ENCODE measurements around the gene ADI1. TPM values are rescaled to one million over a fixed set of nuclear protein-coding genes. Genes with fewer than 3 reads are reported as not detected.
"Not testable (repeated sequence)": the region's sequence is repeated elsewhere in the genome, so short reads cannot be mapped to it uniquely, and the experiment has no call there.

Gene ADI1
- total RNA-seq, 2 experiments from 2014 or later, result 28.4 to 30.2 TPM

- peaks cover 4% of the 10 kb centered on the region for H3K9me3 Mint-ChIP-seq
- ATAC-seq (ENCODE audit: poor library complexity) (peak; percentile 65), DNase-seq (peak; percentile 94 to 99 (median 98))
- no peaks in the 10 kb centered on the region for H3K27me3 ChIP-seq (ENCODE audit: control insufficient read depth in 1 of 2, insufficient read depth in 2 of 2, low read length in 2 of 2)
- peak overlapping the region; percentile 87 for H3K4me3 ChIP-seq (ENCODE audit: low read length)
- peaks cover 49% of the 10 kb centered on the region for H3K36me3 Mint-ChIP-seq (ENCODE audit: low read depth)
- POLR2A ChIA-PET, result interaction anchor here (0.8 to 4.0 kb wide), 11 partner anchors 12 to 141 kb away, joined by 3 to 56 read pairs (median 5); partner anchors contain the start of genes EIPR1, RNASEH1, RPS7 and TRAPPC12
- peak overlapping the region; percentile 76 to 96 for H3K27ac ChIP-seq (ENCODE audit: low read depth in 1 of 2, low read length in 2 of 2)
- H3K4me1 Mint-ChIP-seq (ENCODE audit: low read depth), result peaks cover 46% of the 10 kb centered on the region
- no peaks in the 10 kb centered on the region for H3K27me3 Mint-ChIP-seq
- H3K27ac Mint-ChIP-seq, result peak overlapping the region; percentile 88
- peak overlapping the region; percentile 94 for H3K4me3 Mint-ChIP-seq
- H3K36me3 ChIP-seq (ENCODE audit: insufficient read depth, low read length), result peaks cover 2% of the 10 kb centered on the region
- TF ChIP-seq CTCF (IDR thresholded peaks at IDR 0.05), result no peak
- intact Hi-C loops (cut with DNase I, micrococcal nuclease), result loop anchor here (1.0 to 10.0 kb wide), 4 partner anchors 40 to 904 kb away; partner anchors contain the start of genes RNASEH1 (in 2 of the 2), RPS7 (in 1 of the 2) and TRAPPC12 (in 1 of the 2)
- CTCF ChIA-PET, result no interaction called here
- H3K9me3 ChIP-seq (ENCODE audit: control insufficient read depth in 1 of 2, insufficient read depth in 1 of 2, low read length in 2 of 2), result peaks cover 0 to 3% of the 10 kb centered on the region in 2 experiments
- peaks cover 24% of the 10 kb centered on the region for H3K4me1 ChIP-seq (ENCODE audit: insufficient read depth, low read length)
Measured at GRCh38 chr2:3518496-3519254, 656 bp downstream of the ADI1 start.

GRCh38 chr2:3517948-3518495, 1.3 kb downstream of the ADI1 start:
- H3K36me3 ChIP-seq (ENCODE audit: insufficient read depth, low read length), result peaks cover 8% of the 10 kb centered on the region
- peaks cover 0 to 3% of the 10 kb centered on the region in 2 experiments for H3K9me3 ChIP-seq (ENCODE audit: control insufficient read depth in 1 of 2, insufficient read depth in 1 of 2, low read length in 2 of 2)
- H3K27me3 Mint-ChIP-seq, result no peaks in the 10 kb centered on the region
- H3K27me3 ChIP-seq (ENCODE audit: control insufficient read depth in 1 of 2, insufficient read depth in 2 of 2, low read length in 2 of 2), result no peaks in the 10 kb centered on the region
- H3K9me3 Mint-ChIP-seq, result peaks cover 4% of the 10 kb centered on the region
- ChIA-PET CTCF (no interaction called here), POLR2A (interaction anchor here (0.8 to 4.0 kb wide), 10 partner anchors 18 to 140 kb away, joined by 3 to 56 read pairs (median 5); partner anchors contain the start of genes EIPR1, RNASEH1, RPS7 and TRAPPC12)
- H3K4me1 Mint-ChIP-seq (ENCODE audit: low read depth), result peaks cover 53% of the 10 kb centered on the region
- DNase-seq (no peak), ATAC-seq (ENCODE audit: poor library complexity) (no peak)
- peak overlapping the region; percentile 88 for H3K27ac Mint-ChIP-seq
- intact Hi-C loops (cut with DNase I, micrococcal nuclease), result loop anchor here (1.0 to 10.0 kb wide), 3 partner anchors 40 to 903 kb away; partner anchors contain the start of genes RNASEH1 (in 1 of the 2) and TRAPPC12 (in 1 of the 2)
- peaks cover 24% of the 10 kb centered on the region for H3K4me1 ChIP-seq (ENCODE audit: insufficient read depth, low read length)
- H3K4me3 ChIP-seq (ENCODE audit: low read length), result peak overlapping the region; percentile 87
- peak overlapping the region; percentile 94 for H3K4me3 Mint-ChIP-seq
- peak overlapping the region; percentile 76 to 96 for H3K27ac ChIP-seq (ENCODE audit: low read depth in 1 of 2, low read length in 2 of 2)
- H3K36me3 Mint-ChIP-seq (ENCODE audit: low read depth), result peaks cover 55% of the 10 kb centered on the region
- TF ChIP-seq CTCF (IDR thresholded peaks at IDR 0.05), result no peak

- H3K27ac ChIP-seq (ENCODE audit: low read depth in 1 of 2, low read length in 2 of 2), result no peak overlapping the region
- H3K36me3 ChIP-seq (ENCODE audit: insufficient read depth, low read length), result peaks cover 20% of the 10 kb centered on the region
- ChIA-PET CTCF (no interaction called here), POLR2A (interaction anchor here (4.0 kb wide), 1 partner anchor 41 kb away, joined by 56 read pairs; the partner anchor contains the start of gene RNASEH1)
- Mint-ChIP-seq H3K9me3 (peaks cover 6% of the 10 kb centered on the region), H3K4me1 (ENCODE audit: low read depth) (peaks cover 51% of the 10 kb centered on the region), H3K36me3 (ENCODE audit: low read depth) (peaks cover 67% of the 10 kb centered on the region), H3K27me3 (no peaks in the 10 kb centered on the region), H3K4me3 (peak overlapping the region; percentile 70), H3K27ac (peak overlapping the region; percentile 25)
- peaks cover 0 to 12% of the 10 kb centered on the region in 2 experiments for H3K9me3 ChIP-seq (ENCODE audit: control insufficient read depth in 1 of 2, insufficient read depth in 1 of 2, low read length in 2 of 2)
- peaks cover 24% of the 10 kb centered on the region for H3K4me1 ChIP-seq (ENCODE audit: insufficient read depth, low read length)
- H3K4me3 ChIP-seq (ENCODE audit: low read length), result no peak overlapping the region
- no peaks in the 10 kb centered on the region for H3K27me3 ChIP-seq (ENCODE audit: control insufficient read depth in 1 of 2, insufficient read depth in 2 of 2, low read length in 2 of 2)
- intact Hi-C loops (cut with DNase I, micrococcal nuclease), result loop anchor here in 1 of 2 experiments (10.0 kb wide), 1 partner anchor 902 kb away; no protein-coding TSS in a partner anchor
- DNase-seq (no peak), ATAC-seq (ENCODE audit: poor library complexity) (no peak)
- no peak for TF ChIP-seq CTCF (IDR thresholded peaks at IDR 0.05)
Measured at GRCh38 chr2:3516831-3517230, 2.5 kb downstream of the ADI1 start.

- not testable (repeated sequence) for ATAC-seq (ENCODE audit: poor library complexity)
- peak overlapping the region; percentile 6 for H3K27ac Mint-ChIP-seq
Measured at GRCh38 chr2:3515438-3515837, 3.9 kb downstream of the ADI1 start.

More at GRCh38 chr2:3515438-3515837, 3.9 kb downstream of the ADI1 start:
- POLR2A ChIA-PET; DNase-seq; H3K9me3 Mint-ChIP-seq; H3K4me3 Mint-ChIP-seq; CTCF ChIA-PET; H3K4me3 ChIP-seq (ENCODE audit: low read length); H3K27ac ChIP-seq (ENCODE audit: low read depth in 1 of 2, low read length in 2 of 2); H3K27me3 ChIP-seq (ENCODE audit: control insufficient read depth in 1 of 2, insufficient read depth in 2 of 2, low read length in 2 of 2); H3K27me3 Mint-ChIP-seq: not testable (repeated sequence)
- Histone ChIP-seq H3K4me1 (ENCODE audit: insufficient read depth, low read length) (peaks cover 16% of the 10 kb centered on the region), H3K36me3 (ENCODE audit: insufficient read depth, low read length) (peaks cover 33% of the 10 kb centered on the region), H3K9me3 (ENCODE audit: control insufficient read depth in 1 of 2, insufficient read depth in 1 of 2, low read length in 2 of 2) (peaks cover 0 to 12% of the 10 kb centered on the region in 2 experiments)
- peaks cover 43% of the 10 kb centered on the region for H3K4me1 Mint-ChIP-seq (ENCODE audit: low read depth)
- intact Hi-C loops (cut with DNase I, micrococcal nuclease), result loop anchor here in 1 of 2 experiments (10.0 kb wide), 1 partner anchor 901 kb away; no protein-coding TSS in a partner anchor
- peaks cover 81% of the 10 kb centered on the region for H3K36me3 Mint-ChIP-seq (ENCODE audit: low read depth)

Measured in CD4-positive, alpha-beta T cell (primary cell).